ENCODE results near the gene STAB2. TPM values are rescaled to one million over a fixed set of nuclear protein-coding genes. Genes with fewer than 3 reads are reported as not detected.
A peak's percentile ranks its signal among the peaks of the same experiment; 100 is the strongest.

The STAB2 gene
- total and polyA plus RNA-seq, 11 donors: 0.12 to 3.5 (median 0.37) TPM; not detected in 6

- 69 to 84% (median 81%) methylated on average over 4 of the region's 4 CpGs for WGBS, 4 donors
- no peak for DNase-seq
- TF ChIP-seq POLR2A (IDR thresholded peaks at IDR 0.05) (no peak), CTCF (IDR thresholded peaks at IDR 0.05) (no peak)
- H3K9me3 ChIP-seq: no peaks in the 10 kb centered on the region
- intact Hi-C loops (cut with DNase I): no loop called here
- no peak overlapping the region for H3K4me3 ChIP-seq
- H3K27ac ChIP-seq: peak overlapping the region in 1 of 12 donors; percentile 15
- peaks cover 0 to 5% (median 0%) of the 10 kb centered on the region in 12 donors for H3K4me1 ChIP-seq
- no peak for ATAC-seq
- no peaks in the 10 kb centered on the region for H3K27me3 ChIP-seq
- H3K36me3 ChIP-seq: peaks cover 0 to 12% (median 0%) of the 10 kb centered on the region in 9 donors
Measured at GRCh38 chr12:103785243-103786031, 198.4 kb downstream of the STAB2 start.

- intact Hi-C loops (cut with DNase I): no loop called here
- DNase-seq (no peak), ATAC-seq (no peak)
- Histone ChIP-seq H3K4me1 (peaks cover 0 to 5% (median 0%) of the 10 kb centered on the region in 12 donors), H3K27ac (no peak overlapping the region), H3K4me3 (no peak overlapping the region), H3K9me3 (no peaks in the 10 kb centered on the region), H3K27me3 (no peaks in the 10 kb centered on the region), H3K36me3 (peaks cover 0 to 12% (median 0%) of the 10 kb centered on the region in 9 donors)
- TF ChIP-seq CTCF (IDR thresholded peaks at IDR 0.05) (no peak), POLR2A (IDR thresholded peaks at IDR 0.05) (no peak)
Measured at GRCh38 chr12:103786201-103786600, 199.1 kb downstream of the STAB2 start.

GRCh38 chr12:103791350-103791920 lies 204.4 kb downstream of the STAB2 start:
- intact Hi-C loops (cut with DNase I): no loop called here
- Histone ChIP-seq H3K4me1 (peaks cover 0 to 3% (median 0%) of the 10 kb centered on the region in 12 donors), H3K27ac (peak overlapping the region in 1 of 12 donors; percentile 45), H3K4me3 (no peak overlapping the region), H3K9me3 (no peaks in the 10 kb centered on the region), H3K36me3 (peaks cover 0 to 16% (median 6%) of the 10 kb centered on the region in 9 donors), H3K27me3 (no peaks in the 10 kb centered on the region)
- TF ChIP-seq CTCF (IDR thresholded peaks at IDR 0.05) (no peak), POLR2A (IDR thresholded peaks at IDR 0.05) (no peak)
- ATAC-seq (no peak), DNase-seq (no peak)
- 74 to 87% (median 84%) methylated on average over 10 of the region's 10 CpGs for WGBS, 4 donors

GRCh38 chr12:103793046-103793445 lies 206.0 kb downstream of the STAB2 start:
- WGBS, 4 donors: 55 to 86% (median 70%) methylated on average over 3 of the region's 3 CpGs
- H3K27ac ChIP-seq: peak overlapping the region in 1 of 12 donors; percentile 20

More at GRCh38 chr12:103793046-103793445, 206.0 kb downstream of the STAB2 start:
- ATAC-seq (no peak), DNase-seq (no peak)
- Histone ChIP-seq H3K9me3 (no peaks in the 10 kb centered on the region), H3K4me3 (no peak overlapping the region), H3K4me1 (peaks cover 0 to 3% (median 0%) of the 10 kb centered on the region in 12 donors), H3K27me3 (no peaks in the 10 kb centered on the region), H3K36me3 (peaks cover 0 to 16% (median 6%) of the 10 kb centered on the region in 9 donors)
- intact Hi-C loops (cut with DNase I): no loop called here
- TF ChIP-seq POLR2A (IDR thresholded peaks at IDR 0.05) (no peak), CTCF (IDR thresholded peaks at IDR 0.05) (no peak)

All from heart left ventricle (tissue), 16 donors.